DMS53 treated with DMSO at 0.1 percent for 48 hours (cell line): ENCODE results near the gene RERE.

ENCODE experiments used
- DNase-seq: peaks from one replicate; lab custom pipeline; 2025; ENCODE audit not compliant: unreplicated experiment; lab: John Stamatoyannopoulos, UW

RERE gene

GRCh38 chr1:8560035-8560434 lies 257.4 kb downstream of the RERE start:
- no peak for DNase-seq

GRCh38 chr1:8555582-8555981 lies 261.9 kb downstream of the RERE start:
- no peak for DNase-seq

DNA sequence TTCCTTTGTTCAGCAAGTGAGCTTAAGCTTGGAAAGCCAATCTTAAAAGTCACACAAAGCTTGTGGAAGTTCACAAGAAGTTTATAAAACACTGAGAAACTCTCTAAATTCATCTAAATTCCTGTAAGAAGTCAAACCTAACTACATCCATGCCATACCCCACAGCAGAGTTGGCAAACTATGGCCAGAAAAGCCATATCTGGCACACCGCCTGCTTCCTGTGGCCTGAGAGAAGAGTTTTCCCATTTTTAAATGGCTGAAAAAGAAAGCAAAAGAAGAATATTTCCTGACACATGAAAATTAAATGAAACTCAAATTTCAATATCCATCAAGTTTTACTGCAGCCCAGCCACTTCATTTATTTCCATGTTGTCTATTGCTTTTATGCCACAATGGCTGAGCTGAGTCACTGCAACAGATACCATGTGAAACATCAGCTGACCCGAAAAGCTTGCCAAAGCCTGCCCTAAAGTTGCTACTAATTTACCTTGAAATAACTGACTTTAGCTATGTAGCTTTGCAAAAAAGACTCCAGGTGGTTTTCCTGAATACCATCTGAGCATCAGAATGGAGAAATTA lies 262.4 kb downstream of the RERE start:
- DNase-seq: no peak

DNA sequence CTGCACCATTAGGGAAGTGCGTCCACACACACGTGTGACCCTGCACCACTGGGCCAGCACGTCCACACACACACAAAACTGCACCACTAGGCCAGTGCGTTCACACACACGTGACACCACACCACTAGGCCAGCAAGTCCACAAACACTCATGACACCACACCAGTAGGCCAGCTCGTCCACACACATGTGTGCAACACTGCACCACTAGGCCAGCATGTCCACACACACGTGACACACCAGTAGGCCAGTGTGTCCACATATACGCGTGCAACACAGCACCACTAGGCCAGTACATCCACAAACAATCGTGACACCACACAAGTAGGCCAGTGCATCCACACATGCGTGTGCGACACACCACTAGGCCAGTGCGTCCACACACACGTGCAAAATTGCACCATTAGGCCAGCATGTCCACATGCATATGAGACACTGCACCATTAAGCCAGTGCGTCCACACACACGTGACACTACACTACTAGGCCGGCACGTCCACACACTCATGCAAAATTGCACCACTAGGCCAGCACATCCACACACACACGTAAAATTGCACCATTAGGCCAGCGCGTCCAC lies 264.5 kb downstream of the RERE start:
- no peak for DNase-seq

DNA sequence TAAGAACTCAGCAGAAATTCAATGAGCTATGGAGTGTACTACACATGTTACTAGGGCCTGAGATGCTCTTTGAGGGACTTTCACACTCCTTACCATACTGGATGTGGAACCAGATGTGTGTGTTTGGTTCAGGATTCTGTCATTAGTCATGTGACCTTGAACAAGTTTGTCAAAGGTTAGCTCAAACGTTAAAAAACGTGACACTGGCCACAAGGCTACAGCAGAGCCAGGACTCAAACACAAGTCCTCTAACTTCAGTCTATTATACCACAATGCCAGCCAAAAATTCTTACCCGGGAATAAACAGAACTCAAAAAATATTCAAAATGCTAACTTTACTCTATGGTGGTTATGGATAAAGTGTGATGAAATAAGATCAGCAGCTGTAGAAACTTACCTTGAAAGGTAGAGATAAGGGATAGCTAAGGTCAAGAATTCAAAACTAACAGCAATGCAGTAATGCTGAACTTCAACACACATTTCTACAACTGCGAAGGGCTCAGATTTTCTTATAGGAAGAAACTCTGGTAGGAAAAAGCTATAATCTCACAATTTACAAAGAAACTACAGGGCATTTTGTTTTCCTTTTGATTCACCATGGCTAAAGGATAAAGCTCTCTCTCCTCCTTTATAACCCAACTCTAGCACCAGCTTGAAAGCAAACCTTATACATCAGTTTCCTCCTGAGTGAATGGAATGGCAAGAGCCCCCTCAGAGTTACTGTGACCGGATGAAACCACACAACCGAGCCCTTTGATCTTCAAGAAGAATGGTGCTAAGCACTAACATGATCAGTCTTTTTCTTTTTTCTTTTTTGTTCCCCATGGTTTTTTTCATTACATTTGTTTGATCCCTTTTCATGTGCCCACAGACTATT lies 265.6 kb downstream of the RERE start:
- no peak for DNase-seq

GRCh38 chr1:8551057-8551456 lies 266.4 kb downstream of the RERE start:
- no peak for DNase-seq

- DNase-seq: no peak
Measured at GRCh38 chr1:8547791-8548190, 269.6 kb downstream of the RERE start.

DNA sequence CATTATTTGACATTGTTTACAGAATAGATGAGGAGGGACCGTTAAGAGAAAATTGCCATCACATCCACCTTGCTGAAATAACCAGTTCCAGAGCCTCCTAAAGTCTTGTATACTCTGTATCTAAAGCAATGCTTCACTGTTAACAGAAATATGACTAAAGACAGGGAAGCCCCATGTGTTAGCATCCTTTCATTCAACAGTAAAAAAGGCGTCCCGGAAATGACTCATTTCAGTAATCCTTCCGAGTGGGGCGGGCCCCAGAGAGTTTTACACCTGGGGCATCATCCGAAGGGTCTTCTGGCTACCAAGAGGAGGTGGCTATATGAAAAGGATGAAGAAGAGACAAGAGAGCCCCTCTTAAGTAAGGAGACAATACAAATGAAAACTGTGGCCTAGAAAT lies 272.4 kb downstream of the RERE start:
- no peak for DNase-seq

- no peak for DNase-seq
Measured at GRCh38 chr1:8544644-8545043, 272.8 kb downstream of the RERE start.

- no peak for DNase-seq
Measured at GRCh38 chr1:8543965-8544364, 273.5 kb downstream of the RERE start.

- no peak for DNase-seq
Measured at GRCh38 chr1:8541961-8542521, 275.4 kb downstream of the RERE start.

DNA sequence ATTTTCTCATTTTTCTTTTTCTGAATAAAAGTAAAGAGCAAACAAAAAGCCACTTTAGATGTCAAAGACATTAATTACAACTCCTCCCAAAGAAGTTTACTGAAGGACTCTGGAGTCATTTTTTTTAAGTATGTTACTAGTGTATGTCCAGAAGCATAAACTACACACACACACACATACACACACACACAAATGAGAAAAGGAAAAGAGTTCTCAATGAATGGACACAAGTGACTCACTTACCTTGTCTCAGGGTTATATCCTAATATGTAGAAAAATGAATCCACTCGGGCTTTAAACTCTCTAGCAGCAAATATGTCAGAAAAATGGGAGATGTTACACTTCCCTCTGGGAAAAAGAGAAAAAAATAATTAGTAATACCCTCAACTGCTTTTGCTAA lies 276.5 kb downstream of the RERE start:
- DNase-seq: no peak

GRCh38 chr1:8540261-8540941 lies 277.0 kb downstream of the RERE start:
- no peak for DNase-seq

- DNase-seq: no peak
Measured at GRCh38 chr1:8539683-8540082, 277.8 kb downstream of the RERE start.

- DNase-seq: no peak
Measured at GRCh38 chr1:8538502-8538901, 278.9 kb downstream of the RERE start.

GRCh38 chr1:8537991-8538390 lies 279.4 kb downstream of the RERE start:
- DNase-seq: no peak

DNA sequence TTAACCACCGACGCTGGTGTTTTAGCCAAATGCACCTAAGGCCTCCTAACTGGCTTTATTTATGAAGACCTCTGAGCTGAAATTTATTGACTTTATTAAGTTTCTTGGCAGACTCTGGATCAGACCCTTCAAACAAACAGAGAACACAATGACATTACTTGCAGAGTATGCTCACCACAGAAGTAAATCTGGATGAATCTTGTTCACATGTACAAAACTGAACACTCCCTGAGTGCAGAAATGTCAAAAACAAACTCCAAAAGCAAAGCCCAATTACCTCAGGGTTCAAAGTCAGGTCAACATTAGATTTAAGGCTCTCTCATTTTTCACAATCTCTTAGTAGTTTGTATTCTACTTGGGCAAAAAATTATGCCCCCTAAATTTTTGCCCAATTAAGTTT lies 280.9 kb downstream of the RERE start:
- DNase-seq: no peak

DNA sequence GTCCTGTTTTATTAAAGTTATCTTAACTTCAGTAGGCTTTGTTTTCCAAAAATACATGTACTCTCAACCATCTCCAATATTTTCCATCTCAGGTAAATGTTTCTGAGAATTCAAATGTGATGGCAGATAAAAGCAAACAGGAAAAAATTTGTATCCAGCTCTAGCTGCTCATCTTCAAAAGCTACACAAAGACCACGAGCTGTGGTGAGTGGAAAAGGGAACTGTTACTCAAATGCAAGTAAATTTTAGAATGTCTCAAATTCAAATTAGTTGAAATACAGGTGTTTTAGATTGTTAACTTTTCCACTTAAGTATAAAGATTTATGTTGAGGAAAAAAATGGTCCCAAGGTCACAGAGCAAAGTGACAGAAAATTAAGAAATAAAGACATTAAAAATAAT lies 283.5 kb downstream of the RERE start:
- DNase-seq: no peak

- no peak for DNase-seq
Measured at GRCh38 chr1:8533124-8533523, 284.3 kb downstream of the RERE start.

DNA sequence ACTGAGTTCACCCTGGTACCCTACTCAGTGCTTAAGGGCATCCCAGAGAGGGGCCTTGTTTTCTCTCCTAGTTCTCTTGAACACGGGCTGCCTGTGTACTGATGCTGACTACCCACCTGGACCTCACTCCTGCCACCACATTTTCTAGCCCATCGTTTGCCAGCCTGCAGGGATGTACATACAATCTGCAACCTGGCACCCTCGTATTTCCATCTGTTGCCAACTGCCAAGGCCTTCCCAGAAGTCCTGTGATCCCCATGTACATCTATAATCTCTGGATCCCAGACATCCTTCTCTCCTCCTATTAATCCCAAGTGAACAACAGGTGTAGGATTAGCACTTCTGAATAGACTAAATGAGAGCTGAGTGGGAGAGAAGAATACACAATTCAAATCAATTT lies 287.5 kb downstream of the RERE start:
- no peak for DNase-seq

- no peak for DNase-seq
Measured at GRCh38 chr1:8527941-8528340, 289.5 kb downstream of the RERE start.
